Activated CD4-positive, alpha-beta T cell treated with anti-CD3 and anti-CD28 coated beads, Interleukin-2, amount 50 U/mL, for 1 hour (primary cell): Measurements from ENCODE around the gene MYOT.
A peak's percentile ranks its signal among the peaks of the same experiment; 100 is the strongest.
"Not testable (repeated sequence)": the region's sequence is repeated elsewhere in the genome, so short reads cannot be mapped to it uniquely, and the experiment has no call there.

Experiments
- DNase-seq: peaks from one replicate; pipeline ENCODE4 v3.0.0-alpha.2; 2020

MYOT gene

DNA sequence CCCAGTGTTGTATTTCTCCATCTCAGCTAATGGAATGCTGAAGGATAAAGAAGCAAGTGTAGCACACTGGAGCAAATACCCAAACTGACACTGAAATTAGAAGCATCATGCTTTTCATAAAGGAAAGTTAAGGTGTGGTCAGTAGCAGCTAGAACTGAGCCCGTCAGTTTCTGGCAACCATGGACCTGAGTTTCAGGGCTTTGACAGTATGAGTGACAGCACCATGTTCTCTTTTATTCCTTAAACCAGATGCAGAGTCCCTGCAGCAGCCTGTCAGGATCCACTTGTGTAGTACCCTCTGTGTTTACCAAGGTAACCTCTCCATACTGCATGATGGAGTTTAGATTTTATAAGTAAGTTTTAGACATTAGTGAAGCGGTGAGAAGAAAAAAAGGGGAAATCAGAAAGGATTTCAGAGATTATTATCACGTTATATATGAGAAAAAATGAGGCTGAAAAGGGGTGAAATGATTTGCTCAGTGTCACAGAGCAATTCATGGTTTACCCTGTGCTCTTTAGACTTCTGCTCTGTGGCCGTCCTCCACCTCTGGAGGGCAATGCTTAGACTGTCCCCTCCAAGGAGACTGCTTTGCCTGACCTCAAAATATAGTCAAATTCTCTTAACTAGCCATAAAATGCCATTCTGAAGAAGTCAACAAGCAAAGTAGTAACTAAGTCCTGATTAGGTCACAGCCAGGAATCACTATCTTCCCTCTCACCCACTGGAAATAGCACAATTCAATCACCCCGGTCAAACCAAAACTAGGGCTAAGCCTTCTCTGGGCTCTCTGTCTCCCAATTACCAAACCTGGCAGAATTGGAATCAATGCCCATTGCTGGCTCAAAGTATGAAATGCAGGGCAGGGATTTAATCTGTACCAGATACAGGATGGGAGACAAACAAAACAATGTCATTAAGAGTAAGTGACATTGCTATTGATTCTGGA lies 10.5 kb upstream of the MYOT start:
- DNase-seq = no peak

DNA sequence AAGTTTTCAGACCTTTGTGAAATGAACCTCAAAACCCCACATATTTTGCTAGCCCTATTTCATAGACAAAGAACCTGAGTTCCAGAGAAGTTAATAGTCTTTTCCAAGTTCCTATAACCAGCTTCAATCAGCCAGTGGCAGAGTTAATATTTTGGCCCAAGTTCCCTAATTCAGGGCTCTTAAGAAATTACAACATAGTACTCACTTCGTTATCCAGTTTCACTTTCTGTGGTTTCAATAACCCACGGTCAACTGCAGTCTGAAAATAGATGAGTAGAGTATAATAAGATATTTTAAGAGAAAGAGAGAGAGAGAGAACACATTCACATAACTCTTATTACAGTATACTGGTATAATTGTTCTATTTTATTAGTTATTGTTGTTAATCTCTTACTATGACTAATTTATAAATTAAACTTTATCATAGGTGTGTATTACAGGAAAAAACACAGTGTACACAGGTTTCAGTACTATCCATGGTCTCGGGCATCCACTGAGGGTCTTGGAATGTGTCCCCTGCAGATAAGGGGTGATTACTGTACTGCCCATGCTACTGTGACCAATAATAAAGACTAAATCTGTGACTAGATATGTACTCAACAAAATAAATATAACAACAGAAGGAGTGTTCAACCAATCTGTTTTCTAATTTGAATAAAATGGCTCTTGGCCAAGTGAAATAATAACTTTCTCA lies 9.3 kb upstream of the MYOT start:
- no peak for DNase-seq

DNA sequence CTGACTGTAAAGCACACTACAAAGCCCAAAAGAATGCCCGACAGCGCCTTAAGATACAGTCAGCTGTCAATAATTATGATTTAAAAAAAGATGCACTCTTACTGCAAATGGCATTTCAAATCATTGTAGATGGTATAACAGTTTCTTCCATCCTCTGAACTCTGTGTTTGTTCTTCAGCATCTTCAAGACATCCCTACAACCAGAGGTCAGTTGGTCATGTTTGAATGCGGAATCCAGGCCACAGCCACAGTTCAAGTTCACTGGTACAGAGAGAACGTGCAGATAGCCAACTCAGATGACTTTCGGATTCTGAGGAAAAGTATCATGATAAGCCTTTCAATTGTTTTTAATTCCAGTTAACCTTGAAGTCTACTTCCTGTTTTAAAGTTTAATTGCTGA lies 8.7 kb upstream of the MYOT start:
- no peak for DNase-seq

DNA sequence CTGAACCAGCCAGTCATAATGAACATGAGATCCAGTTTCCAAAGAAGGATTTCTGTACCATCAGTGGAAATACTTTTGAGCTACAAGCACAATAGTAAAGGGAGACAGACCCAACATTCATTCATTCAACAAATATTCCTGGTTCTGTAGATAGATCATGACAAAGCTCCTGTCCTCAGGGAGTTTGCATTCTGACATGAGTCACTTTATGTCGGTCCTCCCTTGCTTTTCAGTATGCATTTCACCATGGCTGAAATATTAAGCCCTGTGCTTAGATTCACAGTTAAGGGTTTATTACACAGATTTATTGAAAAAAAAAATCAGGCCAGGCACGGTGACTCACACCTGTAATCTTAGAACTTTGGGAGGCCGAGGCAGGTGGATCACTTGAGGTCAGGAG lies 5.4 kb upstream of the MYOT start:
- no peak for DNase-seq

DNA sequence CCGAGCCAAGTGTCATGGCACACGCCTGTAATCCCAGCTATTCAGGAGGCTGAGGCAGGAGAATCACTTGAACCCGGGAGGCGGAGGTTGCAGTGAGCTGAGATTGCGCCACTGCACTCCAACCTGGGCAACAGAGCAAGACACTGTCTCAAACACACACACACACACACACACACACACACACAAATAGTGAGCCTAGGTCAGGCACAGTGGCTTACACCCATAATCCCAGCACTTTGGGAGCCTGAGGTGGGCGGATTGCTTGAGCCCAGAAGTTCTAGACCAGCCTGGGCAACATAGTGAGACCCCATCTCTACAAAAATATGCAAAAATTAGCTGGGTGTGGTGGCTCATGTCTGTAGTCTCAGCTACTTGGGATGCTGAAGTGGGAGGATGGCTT lies 4.0 kb upstream of the MYOT start:
- not testable (repeated sequence) for DNase-seq

DNA sequence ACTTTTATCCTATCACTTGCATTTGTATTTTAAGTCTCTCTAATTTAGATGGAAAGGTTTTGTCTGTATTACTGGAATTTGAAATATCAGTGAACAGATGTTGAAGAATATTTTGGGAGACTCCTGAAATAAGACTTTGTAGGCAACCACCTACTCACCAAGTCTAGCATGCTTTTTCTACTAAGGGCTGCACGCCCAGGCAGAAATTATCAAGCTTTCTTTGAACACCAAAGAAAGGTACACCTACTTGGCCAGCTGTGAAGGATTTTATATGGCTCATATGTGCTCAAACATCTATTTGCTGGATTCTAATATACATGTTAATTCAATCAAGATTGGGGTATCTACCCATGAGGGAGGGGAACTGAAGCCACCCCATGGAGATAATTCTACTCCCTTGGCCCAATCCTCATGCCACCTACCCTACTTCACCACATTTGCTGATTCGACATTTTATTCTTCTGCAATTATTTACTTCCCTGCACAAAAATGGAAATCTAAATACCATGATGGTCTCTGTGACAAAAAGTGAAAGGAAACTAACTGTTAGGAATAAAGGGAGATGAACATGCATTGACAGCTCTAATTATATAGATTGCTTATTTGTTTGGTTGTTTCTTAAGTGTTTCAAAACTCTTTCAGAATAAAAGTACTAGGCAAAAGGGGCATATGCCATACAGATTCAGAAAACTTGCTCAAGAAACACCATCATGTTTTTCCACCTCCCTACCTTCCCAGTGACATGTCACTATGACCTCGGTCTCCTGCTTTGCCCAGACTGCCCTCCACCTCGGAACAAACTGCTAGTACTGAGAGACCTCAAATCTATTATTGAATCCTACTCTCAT lies 895 bp upstream of the MYOT start:
- DNase-seq = no peak

DNA sequence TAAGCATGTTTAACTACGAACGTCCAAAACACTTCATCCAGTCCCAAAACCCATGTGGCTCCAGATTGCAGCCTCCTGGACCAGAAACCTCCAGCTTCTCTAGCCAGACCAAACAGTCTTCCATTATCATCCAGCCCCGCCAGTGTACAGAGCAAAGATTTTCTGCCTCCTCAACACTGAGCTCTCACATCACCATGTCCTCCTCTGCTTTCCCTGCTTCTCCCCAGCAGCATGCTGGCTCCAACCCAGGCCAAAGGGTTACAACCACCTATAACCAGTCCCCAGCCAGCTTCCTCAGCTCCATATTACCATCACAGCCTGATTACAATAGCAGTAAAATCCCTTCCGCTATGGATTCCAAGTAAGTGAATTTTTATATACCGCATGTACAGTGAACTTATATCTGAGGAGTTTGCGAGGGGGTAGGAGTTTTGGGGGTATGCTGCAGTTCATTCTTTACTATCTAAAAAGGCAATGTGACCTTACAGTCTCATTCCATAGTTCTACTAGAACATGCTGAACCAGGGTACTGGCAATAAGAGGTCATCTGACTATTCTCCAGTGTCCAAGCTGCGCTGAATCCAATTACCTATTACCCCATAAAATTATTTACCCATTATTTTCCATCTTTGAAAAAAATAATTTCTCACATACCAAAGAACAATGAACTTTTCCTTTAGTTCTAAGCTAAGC lies 3.1 kb downstream of the MYOT start:
- no peak for DNase-seq

DNA sequence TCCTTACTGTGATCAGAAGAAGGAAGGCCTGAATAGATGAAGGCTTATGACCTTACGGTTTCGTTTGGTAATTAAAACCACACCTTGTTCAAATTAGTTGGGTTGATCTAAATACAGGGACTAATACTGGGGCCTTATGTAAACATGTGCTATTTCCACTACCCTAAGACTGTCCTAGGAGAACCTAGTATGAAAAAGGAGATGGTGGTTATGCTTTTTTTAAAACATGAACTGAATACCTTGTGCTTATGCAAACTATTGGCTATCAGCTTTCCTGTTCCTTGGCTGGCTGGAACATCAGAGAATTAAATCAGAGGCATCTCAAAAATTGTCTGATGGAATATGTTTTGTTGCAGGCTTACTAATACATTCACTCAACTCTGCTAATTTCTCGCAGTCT lies 3.9 kb downstream of the MYOT start:
- DNase-seq = no peak

DNA sequence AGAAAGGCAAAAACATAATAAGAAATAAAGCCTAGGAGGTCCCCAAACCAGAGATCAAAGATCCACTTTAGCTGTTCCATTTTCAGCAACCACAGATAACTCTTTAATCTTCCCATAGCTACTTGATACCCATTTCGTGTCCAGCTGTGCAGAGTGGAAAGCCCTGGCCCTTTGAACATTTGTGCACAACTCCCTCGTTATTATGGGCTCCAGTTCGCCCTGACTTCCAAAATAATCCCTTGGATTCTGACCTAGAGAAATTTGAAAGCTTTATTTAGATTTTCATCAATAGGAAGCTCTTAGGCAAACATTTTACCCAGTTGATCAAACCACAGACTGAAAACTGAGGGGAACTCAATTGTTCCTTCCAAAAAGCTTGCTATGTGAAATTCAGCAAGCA lies 4.8 kb downstream of the MYOT start:
- DNase-seq = no peak

DNA sequence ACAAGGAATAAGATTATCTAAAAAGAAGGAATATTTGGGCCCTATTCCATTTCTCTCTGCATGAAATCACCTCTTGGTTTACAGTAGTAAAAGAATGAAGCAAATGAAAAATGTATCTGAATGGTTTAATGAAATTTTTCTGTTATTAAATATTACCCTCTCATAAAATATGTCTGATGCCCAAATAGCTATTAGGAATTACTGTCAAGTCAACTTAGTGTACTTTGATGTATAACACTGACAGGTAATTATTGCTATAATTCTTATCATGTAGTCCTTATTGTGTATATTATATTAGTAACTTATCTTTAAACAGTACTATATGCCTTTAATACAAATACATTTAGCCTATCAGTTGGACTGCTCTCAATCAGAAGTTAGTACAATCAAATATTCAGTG lies 8.4 kb downstream of the MYOT start:
- DNase-seq = no peak

DNA sequence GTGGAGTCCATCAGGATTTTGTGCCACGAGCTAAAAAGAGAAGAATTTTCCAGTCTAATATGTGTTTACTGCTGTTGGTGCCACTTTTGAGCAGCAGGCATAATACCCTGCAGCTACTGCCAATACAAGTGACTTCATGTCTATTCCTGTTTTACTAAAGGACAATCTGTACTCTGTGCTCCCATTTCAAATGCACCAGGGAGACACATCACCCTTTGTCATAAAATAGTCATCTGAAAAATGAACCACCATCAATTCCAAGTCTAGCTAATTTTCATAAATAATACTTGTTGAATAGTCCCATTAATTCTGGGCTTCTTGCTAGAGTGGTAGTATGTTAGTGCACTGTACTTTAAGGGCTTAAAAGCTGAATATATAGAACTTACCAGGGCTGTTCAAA lies 12.7 kb downstream of the MYOT start:
- no peak for DNase-seq

DNA sequence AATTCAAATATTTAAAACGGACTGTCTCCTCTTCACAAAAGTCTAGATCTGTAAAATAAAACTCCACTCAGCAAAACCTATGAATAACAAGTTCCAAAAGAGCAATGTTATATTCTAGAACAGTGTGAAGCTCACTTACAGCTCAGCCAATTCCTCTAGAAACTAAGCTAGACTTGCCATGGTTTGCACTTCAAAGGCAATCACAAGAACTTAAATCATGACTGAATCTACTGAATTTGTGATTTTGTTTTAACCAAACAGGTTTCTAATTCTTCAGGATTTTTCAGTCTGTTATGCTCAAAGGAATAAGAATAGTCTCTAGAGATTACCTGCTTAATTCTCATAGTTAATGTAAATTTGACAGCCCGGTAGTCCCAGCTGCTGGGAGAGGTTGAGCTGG lies 20.2 kb downstream of the MYOT start:
- no peak for DNase-seq

DNA sequence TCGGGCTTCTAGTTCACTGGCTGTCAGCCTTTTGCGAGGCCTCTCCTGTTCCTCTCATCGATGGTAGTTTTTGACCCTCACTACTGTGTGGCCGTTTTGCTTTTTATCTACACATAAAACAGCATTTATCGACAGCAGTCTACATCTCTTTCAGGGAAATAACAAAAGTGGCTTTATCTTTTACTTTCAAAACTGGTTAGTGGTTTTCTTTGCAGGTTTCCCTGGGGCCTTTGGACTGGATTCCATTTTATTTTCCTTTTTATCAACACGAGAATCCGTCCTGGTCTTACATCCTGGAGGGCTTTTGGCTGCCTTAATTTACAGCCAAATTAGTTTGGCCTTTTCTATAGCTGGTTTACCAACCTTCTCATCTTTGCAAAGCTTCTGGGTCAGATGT lies 20.8 kb downstream of the MYOT start:
- no peak for DNase-seq

DNA sequence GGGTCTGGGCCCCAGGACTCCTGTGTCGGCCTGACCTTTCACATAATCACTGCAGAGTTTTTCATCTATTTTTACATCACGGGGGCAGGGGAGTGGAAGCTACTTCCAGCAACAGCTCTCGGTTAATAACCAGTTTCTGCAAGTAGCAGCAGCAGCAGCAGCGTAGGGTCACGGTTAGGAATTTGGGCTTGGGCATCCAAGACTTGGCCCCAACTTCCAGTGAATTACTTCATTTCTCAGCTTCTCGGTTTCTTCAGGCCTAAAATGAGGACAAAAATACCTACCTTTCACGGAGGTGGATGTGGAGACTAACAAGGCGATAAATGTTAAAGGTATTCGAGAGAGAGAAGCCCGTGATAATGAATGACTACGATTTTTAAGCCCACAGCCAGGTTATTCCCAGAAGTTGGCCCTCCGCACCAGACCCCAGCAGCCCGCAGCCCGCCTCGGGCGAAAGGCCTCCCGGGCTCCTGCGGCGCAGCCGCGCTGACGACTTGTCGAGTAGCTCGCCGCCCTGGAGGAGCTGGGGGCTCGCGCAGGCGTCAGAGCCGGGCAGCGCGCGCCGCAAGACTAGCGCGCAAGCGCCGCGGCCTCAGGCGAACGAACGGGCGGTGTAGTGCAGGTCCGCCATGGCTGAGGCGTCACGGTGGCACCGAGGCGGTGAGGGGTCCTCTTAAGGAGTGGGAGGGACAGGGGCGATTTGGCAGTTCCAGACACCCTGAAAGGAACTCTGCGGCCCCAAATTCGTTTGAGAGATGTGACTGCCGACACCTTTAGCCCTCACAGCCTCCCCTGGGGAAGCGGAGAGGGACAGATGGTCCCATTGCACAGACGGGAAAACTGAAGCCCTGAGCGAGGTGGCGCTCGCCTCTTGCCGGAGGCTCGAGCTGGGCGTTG lies 21.5 kb downstream of the MYOT start, which contains the start of gene PKD2L2:
Gene PKD2L2 (plus strand): TSS at position 595 of the 897 bp plus-strand sequence. CDS start 35 bp downstream, at position 630.
- peak; percentile 70 for DNase-seq

DNA sequence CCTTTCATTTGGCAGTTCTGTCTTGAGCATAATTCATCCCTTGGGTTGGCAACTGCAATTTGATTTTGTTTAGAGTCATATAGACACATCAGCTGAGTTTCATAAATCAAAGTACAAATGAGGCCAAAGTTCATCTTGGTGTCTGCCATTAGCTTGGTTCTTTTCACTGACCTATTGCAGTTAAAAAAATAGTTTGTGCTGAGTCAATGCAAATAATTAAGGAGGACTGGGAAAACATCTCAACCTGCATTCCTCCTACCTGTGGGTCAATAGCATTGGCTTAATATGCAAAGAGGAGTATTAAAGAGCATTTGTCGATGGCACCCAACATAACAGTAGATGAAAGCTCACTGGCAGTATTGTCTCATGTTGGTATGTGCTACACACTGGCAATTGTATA lies 23.2 kb downstream of the MYOT start:
- no peak for DNase-seq

DNA sequence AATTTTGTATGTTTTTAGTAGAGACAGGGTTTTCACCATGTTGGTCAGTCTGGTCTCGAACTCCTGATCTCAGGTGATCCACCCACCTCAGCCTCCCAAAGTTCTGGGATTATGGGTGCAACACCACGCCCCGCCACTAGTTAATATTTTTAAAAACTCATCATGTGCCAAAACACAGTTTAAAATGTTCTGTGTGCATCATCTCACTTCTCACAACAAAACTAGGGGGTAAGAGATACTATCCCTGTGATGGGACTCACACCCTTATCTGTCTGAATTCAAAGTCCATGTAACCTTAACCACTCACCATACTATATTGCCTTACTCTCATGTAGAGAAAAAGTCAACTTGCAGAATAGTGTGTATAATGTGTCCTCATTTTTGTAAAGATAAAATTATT lies 24.2 kb downstream of the MYOT start:
- no peak for DNase-seq

DNA sequence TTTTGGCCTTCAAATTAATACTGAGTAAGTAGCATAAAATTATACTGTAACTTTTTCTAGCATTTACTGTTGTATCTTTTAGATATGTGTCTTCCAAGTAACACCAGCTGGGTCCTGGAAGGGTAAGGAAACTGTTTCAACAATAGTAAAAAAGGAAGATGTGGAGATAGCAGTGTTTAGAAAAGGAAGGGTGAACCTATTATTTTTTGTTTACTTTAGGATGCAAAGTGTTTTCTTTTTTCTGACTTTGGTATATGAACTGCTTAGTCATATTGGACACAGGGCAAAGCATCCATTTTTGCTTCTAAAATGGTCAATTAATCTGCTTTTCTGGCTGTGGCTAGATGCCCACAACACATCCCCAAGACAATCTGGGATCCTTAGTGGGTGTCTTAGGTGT lies 26.9 kb downstream of the MYOT start:
- no peak for DNase-seq

DNA sequence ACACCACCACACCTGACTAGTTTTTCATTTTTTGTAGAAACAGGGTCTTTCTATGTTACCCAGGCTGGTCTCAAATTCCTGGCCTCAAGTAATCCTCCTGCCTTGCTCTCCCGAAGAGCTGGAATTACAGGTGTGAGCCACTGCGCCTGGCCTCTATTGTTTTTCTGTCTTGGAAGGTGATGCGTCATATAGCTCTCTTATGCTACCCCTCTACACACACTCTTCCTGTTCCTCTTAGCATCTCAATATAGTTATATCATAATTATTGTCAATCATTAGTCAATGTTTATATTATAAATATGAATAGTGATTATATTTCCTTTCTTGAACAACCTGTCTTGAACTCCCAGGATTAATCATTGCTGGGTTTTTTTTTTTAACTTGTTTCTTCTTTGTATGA lies 28.9 kb downstream of the MYOT start:
- DNase-seq = no peak

DNA sequence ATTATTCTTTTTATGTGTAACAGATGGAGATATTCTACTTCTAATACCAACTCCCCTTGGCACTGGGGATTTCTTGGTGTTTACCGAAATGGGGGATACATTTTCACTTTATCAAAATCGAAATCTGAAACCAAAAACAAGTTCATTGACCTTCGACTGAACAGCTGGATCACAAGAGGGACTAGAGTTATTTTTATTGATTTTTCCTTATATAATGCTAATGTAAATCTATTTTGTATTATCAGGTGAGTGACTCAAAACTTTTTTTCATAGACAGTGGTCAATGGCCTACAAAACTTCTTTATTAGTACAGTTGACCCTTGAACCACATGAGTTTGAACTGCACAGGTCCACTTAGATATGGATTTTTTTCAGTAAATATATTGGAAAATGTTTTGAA lies 31.8 kb downstream of the MYOT start:
- DNase-seq = no peak

DNA sequence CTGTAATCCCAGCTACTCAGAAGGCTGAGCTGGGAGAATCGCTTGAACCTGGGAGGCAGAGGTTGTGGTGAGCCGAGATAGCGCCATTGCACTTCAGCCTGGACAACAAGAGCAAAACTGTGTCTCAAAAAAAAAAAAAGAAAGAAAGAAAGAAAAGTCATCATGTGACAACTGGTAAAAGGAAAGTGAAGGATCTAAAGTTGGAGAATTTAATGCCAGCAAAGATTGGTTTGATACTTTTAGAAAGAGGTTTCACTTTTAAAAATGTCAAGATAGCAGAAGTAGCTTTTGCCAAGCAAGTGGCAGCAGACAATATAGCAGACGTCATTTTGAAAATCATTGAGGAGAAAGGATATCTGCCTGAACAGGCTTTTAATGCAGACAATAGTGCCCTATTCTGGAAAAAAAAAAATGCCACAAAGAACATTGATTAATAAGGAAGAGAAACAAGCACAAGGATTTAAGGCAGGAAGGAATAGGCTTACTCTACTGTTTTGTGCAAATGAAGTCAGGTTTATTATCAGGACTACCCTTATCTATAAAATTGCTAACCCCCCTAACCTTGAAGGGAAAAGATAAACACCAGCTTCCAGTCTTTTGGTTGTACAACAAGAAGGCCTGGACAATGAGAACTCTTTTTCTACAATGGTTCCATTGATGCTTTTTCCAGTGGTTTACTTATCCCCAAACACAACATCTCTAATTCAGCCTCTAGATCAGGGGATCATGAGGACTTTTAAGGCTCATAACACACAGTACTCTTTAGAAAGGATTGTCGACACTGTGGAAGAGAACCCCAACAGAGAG lies 33.6 kb downstream of the MYOT start:
- DNase-seq = no peak
